ENCODE measurements around the gene ATXN1. TPM values are rescaled to one million over a fixed set of nuclear protein-coding genes. Genes with fewer than 3 reads are reported as not detected.
"Not testable (repeated sequence)": the region's sequence is repeated elsewhere in the genome, so short reads cannot be mapped to it uniquely, and the experiment has no call there.

Gene ATXN1
- total RNA-seq, 1 donor from 2014 or later, result 62.7 TPM

GRCh38 chr6:16277101-16277981 lies 483.9 kb downstream of the ATXN1 start:
- intact Hi-C loops (cut with micrococcal nuclease), result no loop called here

GRCh38 chr6:16274885-16275589 lies 486.2 kb downstream of the ATXN1 start:
- intact Hi-C loops (cut with micrococcal nuclease), result no loop called here

GRCh38 chr6:16274483-16274882 lies 486.8 kb downstream of the ATXN1 start:
- intact Hi-C loops (cut with micrococcal nuclease), result no loop called here

- intact Hi-C loops (cut with micrococcal nuclease), result no loop called here
Measured at GRCh38 chr6:16273256-16273655, 488.0 kb downstream of the ATXN1 start.

GRCh38 chr6:16272201-16272600 lies 489.1 kb downstream of the ATXN1 start:
- intact Hi-C loops (cut with micrococcal nuclease), result no loop called here

- intact Hi-C loops (cut with micrococcal nuclease), result no loop called here
Measured at GRCh38 chr6:16271428-16271827, 489.8 kb downstream of the ATXN1 start.

GRCh38 chr6:16270178-16270794 lies 491.0 kb downstream of the ATXN1 start:
- intact Hi-C loops (cut with micrococcal nuclease), result no loop called here

- intact Hi-C loops (cut with micrococcal nuclease), result not testable (repeated sequence)
Measured at GRCh38 chr6:16269442-16270070, 491.7 kb downstream of the ATXN1 start.

GRCh38 chr6:16267428-16268263 lies 493.6 kb downstream of the ATXN1 start:
- intact Hi-C loops (cut with micrococcal nuclease), result no loop called here

- intact Hi-C loops (cut with micrococcal nuclease), result no loop called here
Measured at GRCh38 chr6:16265351-16266341, 495.6 kb downstream of the ATXN1 start.

- intact Hi-C loops (cut with micrococcal nuclease), result no loop called here
Measured at GRCh38 chr6:16264785-16265184, 496.5 kb downstream of the ATXN1 start.

- intact Hi-C loops (cut with micrococcal nuclease), result not testable (repeated sequence)
Measured at GRCh38 chr6:16263464-16264099, 497.7 kb downstream of the ATXN1 start.

- intact Hi-C loops (cut with micrococcal nuclease), result not testable (repeated sequence)
Measured at GRCh38 chr6:16262773-16263172, 498.5 kb downstream of the ATXN1 start.

GRCh38 chr6:16260602-16261001 lies 500.7 kb downstream of the ATXN1 start:
- intact Hi-C loops (cut with micrococcal nuclease), result not testable (repeated sequence)

- intact Hi-C loops (cut with micrococcal nuclease), result not testable (repeated sequence)
Measured at GRCh38 chr6:16259604-16260003, 501.7 kb downstream of the ATXN1 start.

GRCh38 chr6:16258709-16259075 lies 502.6 kb downstream of the ATXN1 start:
- intact Hi-C loops (cut with micrococcal nuclease), result no loop called here

- intact Hi-C loops (cut with micrococcal nuclease), result no loop called here
Measured at GRCh38 chr6:16257999-16258708, 503.1 kb downstream of the ATXN1 start.

- intact Hi-C loops (cut with micrococcal nuclease), result no loop called here
Measured at GRCh38 chr6:16256781-16257180, 504.5 kb downstream of the ATXN1 start.
